ENCODE results near the gene LHX4. TPM values are rescaled to one million over a fixed set of nuclear protein-coding genes. Genes with fewer than 3 reads are reported as not detected.

LHX4 gene
- total and polyA plus RNA-seq, 2 of the 13 experiments (the other 11 are each of a cell fraction or from before 2014, with no cell fraction given): 0.03 to 0.07 TPM

- 0 out of 2 replicates have a peak, but pooled peaks have one; percentile 26 for TF ChIP-seq ZNF747 (CRISPR knock-in tag; IDR thresholded peaks at IDR 0.05; ENCODE audit: borderline replicate concordance)
- TF ChIP-seq ZNF10 (CRISPR knock-in tag; IDR thresholded peaks at IDR 0.05; ENCODE audit: borderline replicate concordance, low read depth): no peak
- TF ChIP-seq TFDP1 (CRISPR knock-in tag; IDR thresholded peaks at IDR 0.05; ENCODE audit: borderline replicate concordance): peak; percentile 80
- TF ChIP-seq E2F5 (CRISPR knock-in tag; conservative IDR thresholded peaks at IDR 0.05): peak; percentile 35; the same call in 1 of the 2 replicates
- peak; percentile 27; the same call in 1 of the 2 replicates for TF ChIP-seq ZNF563 (CRISPR knock-in tag; IDR thresholded peaks at IDR 0.05)
- peak; percentile 55; the same call in 1 of the 2 replicates for TF ChIP-seq ZSCAN31 (CRISPR knock-in tag; IDR thresholded peaks at IDR 0.05; ENCODE audit: low read depth)
- TF ChIP-seq JARID2 (CRISPR knock-in tag; IDR thresholded peaks at IDR 0.05; ENCODE audit: insufficient replicate concordance): no peak
- peak; percentile 17; the same call in 1 of the 2 replicates for TF ChIP-seq ETV5 (CRISPR knock-in tag; IDR thresholded peaks at IDR 0.05; ENCODE audit: borderline replicate concordance)
- TF ChIP-seq BORCS8-MEF2B (CRISPR knock-in tag; IDR thresholded peaks at IDR 0.05): peak; percentile 31; the same call in 1 of the 2 replicates
- no peak for TF ChIP-seq ARNTL (CRISPR knock-in tag; IDR thresholded peaks at IDR 0.05)
- 0 out of 2 replicates have a peak, but pooled peaks have one; percentile 34 for TF ChIP-seq ZNF446 (CRISPR knock-in tag; IDR thresholded peaks at IDR 0.05)
- peak; percentile 78; the same call in 1 of the 2 replicates for TF ChIP-seq CBX2 (IDR thresholded peaks at IDR 0.05; ENCODE audit: low read depth, low read length)
- peak; percentile 44; the same call in 1 of the 2 replicates for TF ChIP-seq CBX2 (CRISPR knock-in tag; IDR thresholded peaks at IDR 0.05; ENCODE audit: low read depth)
- TF ChIP-seq ZNF768 (CRISPR knock-in tag; IDR thresholded peaks at IDR 0.05): 0 out of 2 replicates have a peak, but pooled peaks have one; percentile 23
- no peak for TF ChIP-seq EED (CRISPR knock-in tag; IDR thresholded peaks at IDR 0.05)
- TF ChIP-seq EZH2 (conservative IDR thresholded peaks at IDR 0.05; ENCODE audit: low read depth, low read length): peak; percentile 84
- TF ChIP-seq ZNF142 (CRISPR knock-in tag; IDR thresholded peaks at IDR 0.05): 0 out of 2 replicates have a peak, but pooled peaks have one; percentile 47
- TF ChIP-seq MAX (IDR thresholded peaks at IDR 0.05): peak; percentile 74
- 0 out of 2 replicates have a peak, but pooled peaks have one; percentile 66 for TF ChIP-seq ZNF564 (CRISPR knock-in tag; IDR thresholded peaks at IDR 0.05)
These were observed 1.2 kb upstream of the LHX4 start (continued) for GRCh38 chr1:180228648-180229482.
